Stimulated activated CD8-positive, alpha-beta memory T cell treated with anti-CD3 and anti-CD28 coated beads, Interleukin-7, amount 100 ng/mL, for 48 hours (primary cell): ENCODE data around the gene TGFA.
"Not testable (repeated sequence)": the region's sequence is repeated elsewhere in the genome, so short reads cannot be mapped to it uniquely, and the experiment has no call there.

Experiments
- DNase-seq, 2 donors: peaks; one replicate each; pipeline ENCODE4 v3.0.0-alpha.2; 2020; ENCODE audit warnings: low read depth in 1 of 2; ENCODE audit errors: extremely low read depth in 1 of 2

The TGFA gene

DNA sequence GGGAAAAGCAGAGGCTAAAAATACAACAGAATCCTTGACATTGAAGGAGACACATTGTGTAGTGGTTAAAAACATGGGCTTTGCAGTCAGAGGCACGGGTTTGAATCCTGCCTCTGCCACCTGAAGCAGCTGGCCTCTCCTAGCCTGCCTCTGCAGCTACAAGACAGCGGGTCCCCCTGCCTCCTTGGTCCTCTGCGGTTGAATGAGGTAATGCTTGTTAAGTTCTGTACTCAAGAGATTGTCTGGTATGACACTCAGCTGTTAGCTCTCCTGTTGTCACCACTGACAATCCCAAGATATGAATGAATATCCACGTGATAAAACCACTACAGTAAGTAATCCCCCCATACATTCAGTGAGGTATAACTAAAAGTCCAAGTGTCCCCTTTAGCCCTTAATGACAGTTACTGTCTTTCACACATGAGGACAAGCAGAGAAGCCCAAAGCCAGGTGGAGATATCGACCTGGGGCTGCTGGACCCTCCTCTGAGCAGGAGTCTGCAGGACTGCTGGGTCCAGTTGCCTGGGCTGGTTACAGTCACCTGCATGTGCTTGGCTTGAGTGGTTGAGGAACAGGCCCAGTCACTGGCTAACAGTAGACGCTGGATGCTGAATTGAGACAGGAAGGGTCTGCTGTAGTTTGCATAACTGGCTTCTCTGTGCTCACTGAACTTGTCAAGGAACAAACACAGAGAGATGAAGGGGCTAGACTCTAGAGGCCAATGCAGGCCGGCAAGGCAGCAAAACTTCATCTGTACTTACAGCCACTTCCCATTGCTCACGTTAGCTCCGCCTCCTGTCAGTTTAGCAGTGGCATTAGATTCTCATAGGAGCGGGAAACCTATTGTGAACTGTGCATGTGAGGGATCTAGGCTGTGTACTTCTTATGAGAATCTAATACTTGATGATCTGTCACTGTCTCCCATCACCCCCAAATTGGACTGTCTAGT is 85.5 kb downstream of the TGFA start:
- DNase-seq, result no peak

DNA sequence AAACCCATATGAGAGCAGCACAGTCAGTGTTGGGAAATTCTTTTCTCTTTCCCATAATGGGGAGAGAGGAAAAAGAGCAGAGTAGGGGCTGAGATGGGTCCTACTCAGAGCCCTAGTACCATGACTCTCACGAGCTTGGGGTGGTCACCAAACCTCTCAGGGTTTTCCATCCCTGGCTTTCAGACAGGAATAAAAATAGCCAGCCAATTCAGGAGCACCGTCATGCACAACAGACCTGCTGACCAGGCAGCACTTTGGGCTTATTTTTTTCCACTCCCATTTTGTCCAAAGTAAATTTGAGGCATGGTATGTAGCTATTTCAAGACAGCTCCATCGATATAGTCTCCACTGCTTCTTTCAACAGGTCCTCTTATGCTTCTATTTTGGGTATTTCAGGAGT is 86.4 kb downstream of the TGFA start:
- DNase-seq, result no peak

DNA sequence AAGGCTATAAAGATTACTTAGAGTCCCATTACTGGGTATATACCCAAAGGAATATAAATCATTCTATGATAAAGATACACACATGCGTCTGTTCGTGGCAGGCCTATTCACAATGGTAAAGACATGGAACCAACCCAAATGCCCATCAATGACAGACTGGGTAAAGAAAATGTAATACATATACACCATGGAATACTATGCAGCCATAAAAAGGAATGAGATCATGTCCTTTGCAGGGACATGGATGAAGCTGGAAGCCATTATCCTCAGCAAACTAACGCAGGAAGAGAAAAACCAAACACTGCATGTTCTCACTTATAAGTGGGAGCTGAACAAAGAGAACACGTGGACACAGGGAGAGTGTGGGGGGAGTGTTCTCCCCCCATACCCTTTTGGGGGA is 87.0 kb downstream of the TGFA start:
- not testable (repeated sequence) for DNase-seq

DNA sequence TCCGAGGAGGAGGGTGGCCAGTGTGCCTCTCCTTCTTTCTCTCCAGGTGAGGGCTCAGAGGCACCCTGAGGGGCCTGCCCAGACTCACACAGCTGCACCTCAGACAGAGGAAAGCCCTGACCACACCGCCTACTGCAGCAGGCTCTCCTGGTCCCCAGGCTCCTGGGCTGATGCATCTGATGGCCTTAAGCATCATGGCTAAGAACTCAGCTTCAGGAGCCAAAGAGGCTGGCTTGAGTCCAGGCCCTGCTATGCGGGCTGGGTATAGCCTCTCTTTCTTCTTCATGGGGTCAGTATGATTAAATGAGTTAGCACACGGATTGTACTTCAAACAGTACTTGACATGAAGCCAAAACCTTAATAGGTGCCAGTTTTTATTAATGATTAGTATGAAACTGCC is 89.6 kb downstream of the TGFA start:
- no peak for DNase-seq

- DNase-seq, result no peak
Observed at GRCh38 chr2:70463581-70463980, 90.0 kb downstream of the TGFA start.

DNA sequence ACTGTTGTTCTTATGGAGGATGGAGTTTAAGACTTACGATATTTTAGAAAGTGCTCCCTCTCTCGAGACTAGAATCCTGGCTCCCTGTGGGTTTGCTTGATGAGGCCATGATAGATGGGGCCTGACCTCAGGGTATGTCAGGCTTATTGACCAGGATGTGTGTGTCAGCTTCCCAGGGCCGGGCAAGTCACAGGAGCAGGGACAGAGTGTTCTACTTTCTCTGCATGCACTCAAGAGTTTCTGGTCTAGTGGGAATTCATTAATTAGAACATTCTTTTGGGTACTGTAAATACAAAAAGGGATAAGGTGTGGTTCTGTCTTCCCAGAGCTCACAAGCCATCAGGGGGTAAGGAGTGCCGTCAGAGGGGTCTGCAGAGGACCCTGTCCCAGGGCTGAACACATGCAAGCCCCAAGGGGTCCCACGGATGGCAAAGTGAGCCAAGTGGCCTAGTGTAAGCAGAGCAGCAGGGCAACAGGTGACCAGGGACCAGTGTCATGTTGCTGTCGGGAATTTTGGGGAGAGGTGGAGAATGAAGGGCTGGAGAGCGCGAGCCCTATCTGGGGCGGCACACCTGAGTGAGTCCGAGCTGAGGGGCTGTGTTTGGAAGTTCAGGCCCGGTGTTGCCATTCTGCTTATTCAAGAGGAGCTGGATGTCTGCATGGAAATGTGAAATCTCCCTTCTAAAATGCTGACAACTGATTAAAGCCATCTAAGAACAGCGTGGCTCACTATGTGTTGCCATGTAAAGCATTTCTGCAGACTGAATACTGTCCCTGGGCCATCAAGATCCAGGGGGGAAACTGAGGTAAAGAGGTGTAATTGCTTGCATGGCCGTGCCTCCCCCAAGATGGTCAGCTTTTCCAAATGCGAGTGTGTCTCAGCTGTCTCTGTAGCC is 91.4 kb downstream of the TGFA start:
- DNase-seq, result no peak

- DNase-seq, result no peak
Observed at GRCh38 chr2:70461414-70461813, 92.2 kb downstream of the TGFA start.

DNA sequence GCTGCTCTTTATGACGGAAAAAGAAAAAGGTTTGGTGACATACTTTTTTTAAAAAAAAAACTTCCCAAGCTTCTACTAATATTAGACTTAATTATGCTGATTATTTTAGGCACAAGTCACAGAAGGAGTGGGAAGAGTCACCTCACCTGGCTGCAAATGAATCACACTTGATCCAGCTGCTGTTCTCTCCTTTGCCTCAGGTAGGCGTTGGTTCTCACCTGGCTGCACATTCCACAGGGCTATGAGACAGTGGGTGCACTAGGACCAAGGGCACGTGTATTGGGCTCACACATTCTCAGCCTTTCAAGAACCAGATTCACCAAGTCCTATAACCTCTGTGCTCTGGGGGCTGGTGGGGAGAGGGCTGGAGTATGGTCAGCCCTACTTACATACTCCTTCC is 93.3 kb downstream of the TGFA start:
- no peak for DNase-seq

DNA sequence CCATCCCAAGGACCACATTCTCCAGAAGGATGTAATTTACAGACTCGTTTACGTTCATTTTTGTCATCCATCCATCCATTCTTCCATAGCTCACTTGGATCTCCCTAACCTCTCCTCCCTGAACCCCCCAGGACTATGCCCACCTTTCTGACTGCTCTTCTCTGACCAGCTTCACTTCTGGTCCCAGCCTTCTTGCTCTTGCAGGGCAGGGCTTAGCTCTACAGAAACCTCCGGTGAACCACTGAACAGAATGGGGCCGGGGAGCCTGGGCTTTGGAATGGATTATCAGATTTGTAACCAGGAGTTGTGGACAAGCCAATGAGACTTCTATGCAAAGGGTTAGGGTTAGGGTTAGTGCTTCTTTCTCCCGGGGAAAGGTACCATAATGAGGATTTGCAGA is 95.0 kb downstream of the TGFA start:
- no peak for DNase-seq

DNA sequence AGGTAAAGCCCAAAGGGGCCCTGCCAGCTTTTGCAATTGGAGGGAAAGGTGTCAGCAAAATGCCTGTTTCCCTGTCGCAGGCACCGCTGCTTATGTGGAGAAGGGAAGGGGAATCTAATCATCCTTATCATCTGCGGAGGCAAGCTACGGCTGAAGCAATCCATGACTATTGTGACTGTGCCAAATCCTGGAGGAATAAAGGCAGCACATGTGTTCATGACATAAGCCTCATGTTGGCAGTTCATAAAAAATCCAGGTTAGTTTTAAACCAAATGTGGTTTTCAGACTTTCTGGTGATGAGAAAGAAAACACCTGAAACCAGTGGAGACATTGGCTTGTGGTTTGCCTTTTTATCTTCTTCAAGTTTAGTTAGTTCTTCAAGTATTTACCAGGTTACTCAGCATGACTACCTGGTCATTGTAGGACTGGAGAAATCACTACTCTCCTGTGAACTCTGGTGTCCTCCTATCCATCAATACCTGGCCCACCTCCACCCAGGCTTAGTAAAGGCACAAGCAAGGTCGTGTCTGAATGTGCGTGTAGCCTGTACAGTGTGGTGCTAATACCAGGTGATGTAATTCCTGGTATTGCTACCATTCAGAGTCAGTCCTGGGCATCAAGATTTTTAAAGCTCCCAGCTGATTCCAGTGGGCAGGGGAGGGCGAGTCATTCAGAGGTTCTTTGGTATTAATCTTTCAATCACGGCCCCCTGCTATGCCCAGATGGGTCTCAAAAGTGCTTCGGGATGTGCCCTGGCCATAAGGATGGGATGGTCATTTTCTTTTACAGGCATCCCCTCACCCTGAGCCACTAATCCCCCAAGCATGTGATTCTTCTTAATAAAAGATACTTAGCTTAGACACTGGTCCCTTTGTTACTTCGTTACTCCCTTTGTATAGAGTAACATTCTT is 96.8 kb downstream of the TGFA start:
- no peak for DNase-seq

- DNase-seq, result no peak
Observed at GRCh38 chr2:70454936-70455544, 98.6 kb downstream of the TGFA start.

DNA sequence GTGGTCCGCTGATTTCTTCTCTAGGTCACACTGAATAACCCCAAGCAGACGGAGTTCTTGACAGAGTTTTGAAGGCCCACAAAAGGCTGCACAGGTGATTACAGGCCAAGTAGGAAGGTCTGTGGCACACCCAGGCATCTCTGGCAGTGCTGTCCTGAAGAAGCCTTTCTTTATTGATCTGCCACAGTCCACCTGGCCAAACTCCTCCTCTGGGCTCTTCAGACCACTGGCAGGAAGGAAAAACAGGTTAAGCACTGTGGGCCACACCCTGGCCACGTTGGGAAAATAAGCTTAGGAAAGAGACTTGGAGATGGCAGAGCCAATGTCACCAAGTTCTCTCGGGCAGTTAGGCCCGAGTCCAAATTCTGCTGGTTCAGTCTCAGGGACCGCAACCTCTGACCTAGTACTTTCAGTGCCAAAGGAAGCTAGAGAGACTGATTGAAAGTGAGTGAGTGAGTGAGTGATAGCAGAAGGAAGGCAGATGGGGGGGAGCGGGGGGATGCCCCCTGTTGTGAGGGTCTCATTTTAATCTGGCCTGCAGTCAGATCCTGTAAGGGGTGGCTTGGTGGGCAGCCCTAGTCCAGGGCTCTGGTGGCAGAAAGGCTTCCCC is 102.9 kb downstream of the TGFA start:
- no peak for DNase-seq

DNA sequence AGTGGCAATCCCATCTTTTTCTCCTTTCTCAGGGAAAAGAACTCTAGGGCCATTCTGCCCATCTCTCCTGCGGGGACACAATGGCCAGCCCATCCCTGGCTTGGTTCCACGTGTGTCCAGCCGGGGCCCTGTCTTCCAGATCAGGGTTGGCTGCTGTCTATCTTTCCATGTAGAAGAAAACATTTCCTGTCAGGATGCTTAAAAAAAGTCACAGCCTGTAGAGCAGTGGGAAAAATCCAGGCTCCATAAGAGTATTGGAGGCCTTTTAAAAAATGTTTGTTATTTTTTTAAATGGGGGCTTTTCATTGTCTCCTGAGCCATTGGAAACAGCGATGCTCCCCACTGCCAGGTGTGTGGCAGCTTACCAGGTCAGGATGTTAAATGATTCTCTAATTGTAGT is 105.6 kb downstream of the TGFA start:
- DNase-seq, result no peak

- no peak for DNase-seq
Observed at GRCh38 chr2:70443726-70444125, 109.9 kb downstream of the TGFA start.

GRCh38 chr2:70443078-70443465 is 110.6 kb downstream of the TGFA start:
- DNase-seq, result no peak

DNA sequence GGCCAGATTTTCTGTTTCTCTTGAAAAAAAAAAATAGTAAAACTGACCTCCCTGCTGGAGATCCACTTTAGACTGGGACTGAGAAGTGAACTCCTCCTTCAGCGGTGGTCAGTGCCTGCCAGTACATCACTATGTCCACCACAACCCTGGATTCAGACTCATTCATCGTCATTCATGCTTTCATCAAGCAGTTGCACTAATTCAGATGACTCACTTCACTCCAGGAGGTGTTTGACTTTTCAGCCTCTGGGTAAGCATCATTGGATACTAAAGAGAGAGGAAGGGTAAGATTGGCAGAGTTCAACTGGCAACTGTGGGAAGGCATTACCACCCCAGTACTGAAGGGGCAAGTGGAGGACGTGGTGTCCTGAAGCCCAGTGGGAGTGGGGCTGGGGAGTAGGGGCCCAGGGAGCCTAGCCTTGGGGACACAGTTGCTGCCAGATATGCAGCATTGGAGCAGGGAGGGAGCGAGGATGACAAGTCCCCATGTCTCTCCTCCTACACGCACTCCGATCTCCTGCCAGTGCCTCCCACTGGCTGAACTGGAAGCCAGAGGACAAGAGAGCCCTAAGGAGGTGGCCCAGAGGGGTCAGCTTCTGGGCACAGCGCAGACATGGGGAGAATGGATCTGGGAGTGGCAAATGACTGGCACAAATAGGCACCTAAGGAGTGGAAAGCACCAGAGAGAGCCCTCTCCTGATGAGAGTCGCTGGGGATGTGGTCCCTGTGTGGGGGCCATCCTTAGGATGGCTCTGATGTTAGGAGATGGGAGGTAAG is 111.1 kb downstream of the TGFA start:
- DNase-seq, result no peak

DNA sequence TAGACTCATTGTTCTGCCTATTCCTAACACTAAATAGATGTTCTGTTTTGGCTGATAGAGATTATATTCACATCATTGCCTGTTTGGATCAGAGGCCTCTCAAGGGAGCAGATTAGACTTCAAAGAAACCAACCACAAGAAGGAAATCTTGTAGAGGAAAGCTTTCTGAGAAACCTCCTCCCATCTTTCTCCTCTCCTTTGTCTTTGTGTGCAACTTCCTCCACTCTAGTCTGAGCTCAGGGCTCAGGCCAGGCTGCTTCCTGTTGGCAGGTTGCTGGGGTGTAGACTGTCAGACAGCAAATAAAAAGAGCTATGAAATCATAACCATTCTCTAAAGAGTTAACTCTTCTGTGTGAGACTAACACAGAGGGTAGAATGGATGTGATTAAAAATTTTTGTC is 113.0 kb downstream of the TGFA start:
- DNase-seq, result peak in 1 of 2 donors; percentile 8

- DNase-seq, result no peak
Observed at GRCh38 chr2:70435138-70435537, 118.5 kb downstream of the TGFA start.

DNA sequence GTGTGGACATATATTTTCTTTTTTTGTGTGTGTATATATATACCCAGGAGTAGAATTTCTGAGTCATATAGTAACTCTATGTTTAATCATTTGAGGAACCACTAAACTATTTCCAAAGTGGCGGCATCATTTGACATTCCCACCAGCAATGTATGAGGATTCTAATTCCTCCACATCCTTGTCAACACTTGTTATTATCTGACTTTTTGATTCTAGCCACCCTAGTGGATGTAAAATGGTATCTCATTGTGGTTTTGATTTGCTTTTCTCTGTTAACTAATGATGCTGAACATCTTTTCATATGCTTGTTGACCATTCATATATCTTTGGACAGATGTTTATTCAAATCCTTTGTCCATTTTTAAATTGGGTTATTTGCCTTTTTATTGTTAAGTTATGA is 120.3 kb downstream of the TGFA start:
- no peak for DNase-seq
